ENCODE data around the gene RIC3.

The RIC3 gene

GRCh38 chr11:8126649-8127289, 42.1 kb downstream of the RIC3 start:
- TF ChIP-seq CTCF (IDR thresholded peaks at IDR 0.05) = no peak
- H3K27ac ChIP-seq = no peak overlapping the region
- DNase-seq (ENCODE audit: low spot score) = no peak
- H3K4me3 ChIP-seq = no peak overlapping the region

- Histone ChIP-seq H3K4me3 (no peak overlapping the region), H3K27ac (no peak overlapping the region)
- TF ChIP-seq CTCF (IDR thresholded peaks at IDR 0.05) = no peak
- DNase-seq (ENCODE audit: low spot score) = no peak
These were observed 46.6 kb downstream of the RIC3 start for GRCh38 chr11:8122173-8122764.

GRCh38 chr11:8111636-8112035, 57.2 kb downstream of the RIC3 start:
- Histone ChIP-seq H3K27ac (no peak overlapping the region), H3K4me3 (no peak overlapping the region)
- no peak for TF ChIP-seq CTCF (IDR thresholded peaks at IDR 0.05)
- no peak for DNase-seq (ENCODE audit: low spot score)

GRCh38 chr11:8110396-8110795, 58.4 kb downstream of the RIC3 start:
- Histone ChIP-seq H3K4me3 (no peak overlapping the region), H3K27ac (no peak overlapping the region)
- no peak for TF ChIP-seq CTCF (IDR thresholded peaks at IDR 0.05)
- no peak for DNase-seq (ENCODE audit: low spot score)

GRCh38 chr11:8109675-8110074, 59.1 kb downstream of the RIC3 start:
- Histone ChIP-seq H3K27ac (no peak overlapping the region), H3K4me3 (no peak overlapping the region)
- DNase-seq (ENCODE audit: low spot score) = no peak
- no peak for TF ChIP-seq CTCF (IDR thresholded peaks at IDR 0.05)

GRCh38 chr11:8108421-8108820, 60.4 kb downstream of the RIC3 start:
- DNase-seq (ENCODE audit: low spot score) = no peak
- no peak overlapping the region for H3K27ac ChIP-seq
- TF ChIP-seq CTCF (IDR thresholded peaks at IDR 0.05) = no peak
- H3K4me3 ChIP-seq = no peak overlapping the region

GRCh38 chr11:8107642-8108041, 61.2 kb downstream of the RIC3 start:
- DNase-seq (ENCODE audit: low spot score) = no peak
- Histone ChIP-seq H3K4me3 (no peak overlapping the region), H3K27ac (no peak overlapping the region)
- TF ChIP-seq CTCF (IDR thresholded peaks at IDR 0.05) = no peak

Measured in coronary artery (tissue), 2 donors.